ENCODE results near the gene KIF3B. TPM values are rescaled to one million over a fixed set of nuclear protein-coding genes. Genes with fewer than 3 reads are reported as not detected.
"Not testable (repeated sequence)": the region's sequence is repeated elsewhere in the genome, so short reads cannot be mapped to it uniquely, and the experiment has no call there.

The KIF3B gene
- total RNA-seq, 1 donor, result 39.4 TPM

GRCh38 chr20:32352121-32352720 is 74.8 kb downstream of the KIF3B start:
- TF ChIP-seq, protein P1, sequence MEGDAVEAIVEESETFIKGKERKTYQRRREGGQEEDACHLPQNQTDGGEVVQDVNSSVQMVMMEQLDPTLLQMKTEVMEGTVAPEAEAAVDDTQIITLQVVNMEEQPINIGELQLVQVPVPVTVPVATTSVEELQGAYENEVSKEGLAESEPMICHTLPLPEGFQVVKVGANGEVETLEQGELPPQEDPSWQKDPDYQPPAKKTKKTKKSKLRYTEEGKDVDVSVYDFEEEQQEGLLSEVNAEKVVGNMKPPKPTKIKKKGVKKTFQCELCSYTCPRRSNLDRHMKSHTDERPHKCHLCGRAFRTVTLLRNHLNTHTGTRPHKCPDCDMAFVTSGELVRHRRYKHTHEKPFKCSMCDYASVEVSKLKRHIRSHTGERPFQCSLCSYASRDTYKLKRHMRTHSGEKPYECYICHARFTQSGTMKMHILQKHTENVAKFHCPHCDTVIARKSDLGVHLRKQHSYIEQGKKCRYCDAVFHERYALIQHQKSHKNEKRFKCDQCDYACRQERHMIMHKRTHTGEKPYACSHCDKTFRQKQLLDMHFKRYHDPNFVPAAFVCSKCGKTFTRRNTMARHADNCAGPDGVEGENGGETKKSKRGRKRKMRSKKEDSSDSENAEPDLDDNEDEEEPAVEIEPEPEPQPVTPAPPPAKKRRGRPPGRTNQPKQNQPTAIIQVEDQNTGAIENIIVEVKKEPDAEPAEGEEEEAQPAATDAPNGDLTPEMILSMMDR (IDR thresholded peaks at IDR 0.05; ENCODE audit: extremely low read depth, low read depth, low read length), result no peak
- Histone ChIP-seq H3K27me3 (ENCODE audit: insufficient read depth, low read length) (no peaks in the 10 kb centered on the region), H2AFZ (ENCODE audit: low read length) (no peak overlapping the region), H3K27ac (ENCODE audit: low read depth, low read length) (no peak overlapping the region), H3K36me3 (ENCODE audit: insufficient read depth, low read length) (no peaks in the 10 kb centered on the region), H3K4me3 (ENCODE audit: insufficient read depth, low read length) (no peak overlapping the region), H3K4me1 (ENCODE audit: insufficient read depth, low read length) (peaks cover 33% of the 10 kb centered on the region), H3K9me3 (ENCODE audit: low read depth, low read length) (no peaks in the 10 kb centered on the region), H4K20me1 (ENCODE audit: insufficient read depth, low read length) (no peaks in the 10 kb centered on the region), H3K4me2 (ENCODE audit: insufficient read depth, low read length) (no peak overlapping the region), H3K79me2 (ENCODE audit: insufficient read depth, low read length) (no peaks in the 10 kb centered on the region)
- no peak for DNase-seq (ENCODE audit: insufficient read length, low spot score, missing footprints)

- H3K36me3 ChIP-seq (ENCODE audit: insufficient read depth, low read length), result no peaks in the 10 kb centered on the region
- peak overlapping the region; percentile 53 for H3K4me2 ChIP-seq (ENCODE audit: insufficient read depth, low read length)
- no peak overlapping the region for H3K4me3 ChIP-seq (ENCODE audit: insufficient read depth, low read length)
- TF ChIP-seq, protein P1 (IDR thresholded peaks at IDR 0.05; ENCODE audit: extremely low read depth, low read depth, low read length), result no peak
- H3K79me2 ChIP-seq (ENCODE audit: insufficient read depth, low read length), result peaks cover 2% of the 10 kb centered on the region
- no peaks in the 10 kb centered on the region for H3K27me3 ChIP-seq (ENCODE audit: insufficient read depth, low read length)
- DNase-seq (ENCODE audit: insufficient read length, low spot score, missing footprints), result no peak
- H3K27ac ChIP-seq (ENCODE audit: low read depth, low read length), result peak overlapping the region; percentile 94
- H2AFZ ChIP-seq (ENCODE audit: low read length), result no peak overlapping the region
- H3K9me3 ChIP-seq (ENCODE audit: low read depth, low read length), result no peaks in the 10 kb centered on the region
- H3K4me1 ChIP-seq (ENCODE audit: insufficient read depth, low read length), result peaks cover 38% of the 10 kb centered on the region
- no peaks in the 10 kb centered on the region for H4K20me1 ChIP-seq (ENCODE audit: insufficient read depth, low read length)
These were observed 76.5 kb downstream of the KIF3B start for GRCh38 chr20:32353848-32354496.

GRCh38 chr20:32354592-32355416 is 77.4 kb downstream of the KIF3B start:
- TF ChIP-seq, protein P1 (IDR thresholded peaks at IDR 0.05; ENCODE audit: extremely low read depth, low read depth, low read length), result no peak
- no peak overlapping the region for H3K4me3 ChIP-seq (ENCODE audit: insufficient read depth, low read length)
- H3K27me3 ChIP-seq (ENCODE audit: insufficient read depth, low read length), result no peaks in the 10 kb centered on the region
- H3K27ac ChIP-seq (ENCODE audit: low read depth, low read length), result peak overlapping the region; percentile 94
- H3K9me3 ChIP-seq (ENCODE audit: low read depth, low read length), result no peaks in the 10 kb centered on the region
- peaks cover 11% of the 10 kb centered on the region for H3K79me2 ChIP-seq (ENCODE audit: insufficient read depth, low read length)
- peaks cover 7% of the 10 kb centered on the region for H4K20me1 ChIP-seq (ENCODE audit: insufficient read depth, low read length)
- H3K36me3 ChIP-seq (ENCODE audit: insufficient read depth, low read length), result no peaks in the 10 kb centered on the region
- peak overlapping the region; percentile 53 for H3K4me2 ChIP-seq (ENCODE audit: insufficient read depth, low read length)
- peak; percentile 52 for DNase-seq (ENCODE audit: insufficient read length, low spot score, missing footprints)
- peaks cover 41% of the 10 kb centered on the region for H3K4me1 ChIP-seq (ENCODE audit: insufficient read depth, low read length)
- no peak overlapping the region for H2AFZ ChIP-seq (ENCODE audit: low read length)

- H3K9me3 ChIP-seq (ENCODE audit: low read depth, low read length), result no peaks in the 10 kb centered on the region
These were observed 78.0 kb downstream of the KIF3B start for GRCh38 chr20:32355417-32355841.

DNA sequence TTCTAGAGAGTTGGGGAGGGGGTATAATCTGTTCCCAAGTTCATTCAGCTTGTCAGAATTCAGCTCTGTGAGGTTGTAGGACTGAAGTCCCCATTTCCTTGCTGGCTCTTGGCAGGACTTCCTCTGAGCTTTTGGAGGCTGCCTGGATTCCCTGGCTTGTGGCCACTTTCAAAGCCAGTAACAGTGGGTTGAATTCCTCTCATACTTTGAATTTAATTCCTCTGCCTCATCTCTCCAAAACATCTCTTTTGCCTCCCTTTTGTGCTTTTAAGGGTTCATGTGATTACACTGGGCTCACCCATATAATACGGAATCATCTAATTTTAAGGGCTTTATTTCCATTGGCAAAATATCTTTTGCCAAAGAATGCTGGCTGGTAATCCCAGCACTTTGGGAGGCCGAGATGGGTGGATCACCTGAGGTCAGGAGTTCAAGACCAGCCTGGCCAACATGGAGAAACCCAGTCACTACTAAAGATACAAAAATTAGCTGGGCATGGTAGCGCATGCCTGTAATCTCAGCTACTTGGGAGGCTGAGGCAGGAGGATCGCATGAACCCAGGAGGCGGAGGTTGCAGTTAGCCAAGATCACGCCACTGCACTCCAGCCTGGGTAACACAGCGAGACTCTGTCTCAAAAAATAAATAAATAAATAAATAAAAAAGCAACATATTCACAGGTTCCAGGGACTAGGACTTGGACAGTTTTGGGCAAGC is 78.6 kb downstream of the KIF3B start:
- H3K4me3 ChIP-seq (ENCODE audit: insufficient read depth, low read length), result peak overlapping the region; percentile 16
- H3K27ac ChIP-seq (ENCODE audit: low read depth, low read length), result peak overlapping the region; percentile 94

More at GRCh38 chr20:32355417-32355841, 78.0 kb downstream of the KIF3B start:
- peaks cover 11% of the 10 kb centered on the region for H4K20me1 ChIP-seq (ENCODE audit: insufficient read depth, low read length)
- DNase-seq (ENCODE audit: insufficient read length, low spot score, missing footprints), result no peak
- H3K4me3 ChIP-seq (ENCODE audit: insufficient read depth, low read length), result peak overlapping the region; percentile 16
- H3K4me1 ChIP-seq (ENCODE audit: insufficient read depth, low read length), result peaks cover 43% of the 10 kb centered on the region
- H3K36me3 ChIP-seq (ENCODE audit: insufficient read depth, low read length), result no peaks in the 10 kb centered on the region
- peaks cover 17% of the 10 kb centered on the region for H3K79me2 ChIP-seq (ENCODE audit: insufficient read depth, low read length)
- H3K27ac ChIP-seq (ENCODE audit: low read depth, low read length), result peak overlapping the region; percentile 94
- no peaks in the 10 kb centered on the region for H3K27me3 ChIP-seq (ENCODE audit: insufficient read depth, low read length)
- no peak overlapping the region for H2AFZ ChIP-seq (ENCODE audit: low read length)
- H3K4me2 ChIP-seq (ENCODE audit: insufficient read depth, low read length), result peak overlapping the region; percentile 97
- TF ChIP-seq, protein P1 (IDR thresholded peaks at IDR 0.05; ENCODE audit: extremely low read depth, low read depth, low read length), result no peak

More for the DNA sequence above, 78.6 kb downstream of the KIF3B start:
- H3K4me2 ChIP-seq (ENCODE audit: insufficient read depth, low read length), result peak overlapping the region; percentile 97
- H3K79me2 ChIP-seq (ENCODE audit: insufficient read depth, low read length), result peaks cover 23% of the 10 kb centered on the region
- H3K4me1 ChIP-seq (ENCODE audit: insufficient read depth, low read length), result peaks cover 50% of the 10 kb centered on the region
- not testable (repeated sequence) for H3K27me3 ChIP-seq (ENCODE audit: insufficient read depth, low read length); H3K9me3 ChIP-seq (ENCODE audit: low read depth, low read length); H2AFZ ChIP-seq (ENCODE audit: low read length); H3K36me3 ChIP-seq (ENCODE audit: insufficient read depth, low read length)
- peaks cover 17% of the 10 kb centered on the region for H4K20me1 ChIP-seq (ENCODE audit: insufficient read depth, low read length)
- DNase-seq (ENCODE audit: insufficient read length, low spot score, missing footprints), result peak; percentile 80
